Bronchus fibroblast of lung (primary cell): ENCODE measurements around the gene STAC. TPM values are rescaled to one million over a fixed set of nuclear protein-coding genes. Genes with fewer than 3 reads are reported as not detected.

Source experiments
- total RNA-seq: library from RNA; depleted of rRNA; stranded (reverse); fragments of >200 nt; gene quantifications from 2 replicates; pipeline ENCODE4 v1.2.3, GENCODE V29; 2015

STAC gene
- 4.3 and 5.0 TPM in 2 replicates for total RNA-seq

GRCh38 chr3:36380221-36381031 is at the start of gene STAC:
TSS of gene STAC (plus strand) at chr3:36380504. CDS start at chr3:36380644, 140 bp downstream.

